T-helper 1 cell treated with Interleukin-12 subunit alpha and Interleukin-12 subunit beta and Interleukin-4 antibody, amounts not matched to agents 30 μg/mL and 1 μg/mL, for 36 hours (primary cell): Measurements from ENCODE around the gene ETV3L.

Experiments
- H3K27ac Mint-ChIP-seq: one replicate; pipeline ENCODE4 v1.8.0; 2021; ENCODE audit warnings: mild to moderate bottlenecking, mixed read lengths
- H3K27me3 Mint-ChIP-seq: one replicate; pipeline ENCODE4 v1.8.0; 2021; ENCODE audit warnings: low read depth, mixed read lengths
- H3K36me3 Mint-ChIP-seq: one replicate; pipeline ENCODE4 v1.8.0; 2021; ENCODE audit warnings: low read depth, mixed read lengths
- H3K4me1 Mint-ChIP-seq: one replicate; pipeline ENCODE4 v1.8.0; 2021; ENCODE audit warnings: low read depth, mixed read lengths
- H3K4me3 Mint-ChIP-seq: one replicate; pipeline ENCODE4 v1.8.0; 2021; ENCODE audit warnings: mild to moderate bottlenecking, moderate library complexity, mixed read lengths
- H3K9me3 Mint-ChIP-seq: one replicate; pipeline ENCODE4 v1.8.0; 2021; ENCODE audit warnings: mixed read lengths

Gene ETV3L

GRCh38 chr1:157045250-157046218 is 54.1 kb downstream of the ETV3L start, which contains the start of gene ARHGEF11:
Gene ARHGEF11, minus strand, starts transcription at chr1:157045742. Its CDS starts 1,412 bp downstream, at chr1:157044330.
- H3K9me3 Mint-ChIP-seq = no peaks in the 10 kb centered on the region
- peak within 1 kb of the TSS; percentile 67 for H3K27ac Mint-ChIP-seq
- H3K4me3 Mint-ChIP-seq = peak within 1 kb of the TSS; percentile 94
- peaks cover 3% of the 10 kb centered on the region for H3K36me3 Mint-ChIP-seq
- peaks cover 9% of the 10 kb centered on the region for H3K4me1 Mint-ChIP-seq
- peaks cover 88% of the 10 kb centered on the region for H3K27me3 Mint-ChIP-seq

- Mint-ChIP-seq H3K36me3 (peaks cover 3% of the 10 kb centered on the region), H3K27ac (no peak overlapping the region), H3K27me3 (peaks cover 86% of the 10 kb centered on the region), H3K4me3 (no peak overlapping the region), H3K9me3 (no peaks in the 10 kb centered on the region), H3K4me1 (peaks cover 9% of the 10 kb centered on the region)
Measured at GRCh38 chr1:157044326-157044725, 55.3 kb downstream of the ETV3L start.

GRCh38 chr1:157043685-157044084 is 55.9 kb downstream of the ETV3L start:
- Mint-ChIP-seq H3K4me1 (peaks cover 9% of the 10 kb centered on the region), H3K27me3 (peaks cover 88% of the 10 kb centered on the region), H3K27ac (no peak overlapping the region), H3K9me3 (no peaks in the 10 kb centered on the region), H3K36me3 (peaks cover 3% of the 10 kb centered on the region), H3K4me3 (no peak overlapping the region)

- Mint-ChIP-seq H3K36me3 (peaks cover 3% of the 10 kb centered on the region), H3K4me3 (no peak overlapping the region), H3K4me1 (peaks cover 9% of the 10 kb centered on the region), H3K27ac (no peak overlapping the region), H3K27me3 (peaks cover 79% of the 10 kb centered on the region), H3K9me3 (no peaks in the 10 kb centered on the region)
Measured at GRCh38 chr1:157042846-157043245, 56.8 kb downstream of the ETV3L start.
